ENCODE data around the gene AMBN.
"Not testable (repeated sequence)": the region's sequence is repeated elsewhere in the genome, so short reads cannot be mapped to it uniquely, and the experiment has no call there.

AMBN gene

DNA sequence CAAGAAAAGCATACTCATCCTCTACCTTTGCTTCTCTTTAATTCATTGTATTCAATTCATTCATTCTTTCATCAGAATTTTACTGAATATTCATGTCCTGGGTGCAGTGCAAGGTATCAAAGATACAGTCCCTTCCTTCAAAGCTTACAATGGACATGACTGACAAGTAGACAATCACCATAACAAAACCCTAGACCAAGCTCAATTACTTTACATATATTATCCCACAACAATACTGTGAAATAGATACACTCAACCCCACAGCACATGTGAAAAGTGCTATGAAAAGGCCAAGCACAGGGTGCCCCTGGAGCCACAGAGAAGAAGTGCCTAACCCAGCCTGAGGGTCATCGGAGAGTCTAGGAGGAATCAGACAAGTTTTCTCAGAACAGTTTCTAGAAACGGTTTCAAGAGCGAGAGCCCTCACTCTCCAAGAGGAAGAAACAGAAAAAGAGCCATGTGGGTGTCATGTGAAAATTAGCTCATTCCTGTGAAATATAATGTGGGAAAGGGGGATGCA is 15.3 kb downstream of the AMBN start:
- no peak for DNase-seq (ENCODE audit: low read depth in 3 of 3)

DNA sequence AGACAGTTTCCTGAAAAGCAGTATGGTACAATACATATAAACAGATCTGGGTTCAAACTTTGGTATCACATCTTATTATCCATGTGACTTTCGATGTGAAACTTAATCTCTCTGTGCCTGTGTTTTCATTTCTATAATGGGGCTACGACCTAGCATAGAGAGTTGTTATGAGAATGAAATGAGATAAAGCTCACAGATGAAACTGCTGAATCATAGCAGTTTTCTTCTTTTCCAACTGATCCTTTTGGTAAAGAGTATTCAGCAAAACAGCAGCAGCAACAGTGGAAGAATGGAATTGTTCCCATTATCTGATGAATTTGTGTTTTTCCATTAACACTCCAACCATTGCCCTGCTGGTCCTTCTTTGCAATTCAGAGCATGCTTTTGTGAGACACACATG is 16.3 kb downstream of the AMBN start:
- no peak for DNase-seq (ENCODE audit: low read depth in 3 of 3)

GRCh38 chr4:70613306-70614183 is 21.5 kb downstream of the AMBN start:
- no peak for DNase-seq (ENCODE audit: low read depth in 3 of 3)

DNA sequence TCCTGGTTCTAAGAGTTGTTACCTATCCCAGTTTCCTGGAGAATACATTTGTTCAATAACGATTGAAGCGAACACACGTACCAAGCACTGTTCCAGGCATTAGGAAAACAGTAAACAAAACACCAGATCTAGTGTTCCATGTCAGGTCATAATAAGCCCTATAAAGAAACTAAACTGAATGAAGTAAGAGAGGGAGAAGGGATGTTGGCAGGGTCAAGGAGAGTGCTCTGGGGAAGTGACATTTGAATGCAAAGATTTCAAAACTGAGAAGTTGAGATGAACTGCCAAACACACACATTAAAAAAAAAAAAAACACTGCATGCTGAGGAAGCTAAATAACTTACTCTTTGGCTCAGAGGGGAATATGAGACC is 22.1 kb downstream of the AMBN start:
- no peak for DNase-seq (ENCODE audit: low read depth in 3 of 3)

DNA sequence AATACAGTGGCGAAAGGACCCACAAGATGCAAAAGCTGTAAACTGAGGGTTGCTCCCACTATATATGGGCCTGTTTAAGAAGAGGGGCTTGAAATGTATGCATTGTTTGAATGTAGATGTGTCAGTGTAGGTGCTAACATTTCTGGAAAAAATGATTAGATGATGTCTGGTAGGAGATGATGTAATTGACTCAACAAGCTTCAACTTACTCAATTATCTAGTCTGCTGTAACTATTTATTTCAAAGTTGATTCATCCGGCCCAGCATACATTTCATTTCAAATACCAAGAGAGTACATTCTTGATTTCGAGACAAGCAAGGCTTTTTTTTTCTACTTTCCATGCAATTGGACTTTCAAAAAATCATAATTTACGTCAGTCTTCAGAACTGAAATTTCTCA is 27.2 kb downstream of the AMBN start:
- DNase-seq (ENCODE audit: low read depth in 3 of 3) = no peak

DNA sequence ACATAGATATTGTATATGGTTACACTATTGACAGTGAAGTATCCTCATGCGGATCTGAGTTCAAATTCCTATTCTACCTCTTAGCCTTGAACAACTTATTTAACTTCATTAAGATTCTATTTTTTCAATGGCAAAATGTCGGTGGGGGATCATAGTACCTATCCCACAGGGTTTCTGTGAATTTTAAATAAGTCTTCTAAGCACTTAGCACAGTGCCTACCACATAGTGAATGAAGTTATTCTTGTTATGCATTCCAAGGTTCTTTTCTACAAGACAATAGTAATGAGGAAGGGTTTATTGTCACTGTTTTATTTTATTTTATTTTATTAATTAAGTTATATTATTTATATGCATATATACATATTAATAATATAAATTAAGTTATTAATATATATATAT is 27.7 kb downstream of the AMBN start:
- no peak for DNase-seq (ENCODE audit: low read depth in 3 of 3)

- no peak for DNase-seq (ENCODE audit: low read depth in 3 of 3)
Observed at GRCh38 chr4:70623323-70623722, 31.3 kb downstream of the AMBN start.

- DNase-seq (ENCODE audit: low read depth in 3 of 3) = no peak
Observed at GRCh38 chr4:70624226-70624793, 32.3 kb downstream of the AMBN start.

DNA sequence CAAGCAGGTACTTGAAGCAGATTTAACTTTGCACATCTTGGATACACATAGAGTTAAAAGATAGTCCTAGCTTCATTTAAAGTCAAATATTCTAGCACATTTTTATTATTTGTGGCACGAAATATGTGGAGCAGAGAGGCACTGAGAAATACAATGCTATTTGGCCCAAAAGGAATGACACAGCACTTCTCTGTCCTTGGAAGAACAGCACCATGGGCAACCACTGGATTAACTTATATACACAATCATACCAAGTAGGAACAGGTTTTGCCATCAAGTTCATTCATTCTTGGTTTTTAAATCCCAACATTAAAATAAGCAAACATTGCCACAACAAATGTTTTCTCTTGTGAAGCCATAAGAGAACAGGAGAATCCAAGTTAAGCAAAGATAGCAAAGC is 35.6 kb downstream of the AMBN start:
- no peak for DNase-seq (ENCODE audit: low read depth in 3 of 3)

- DNase-seq (ENCODE audit: low read depth in 3 of 3) = no peak
Observed at GRCh38 chr4:70628444-70628843, 36.4 kb downstream of the AMBN start, which contains the start of gene ENAM. TSS of gene ENAM (plus strand) at chr4:70628744. CDS start at chr4:70629501, 757 bp downstream.

DNA sequence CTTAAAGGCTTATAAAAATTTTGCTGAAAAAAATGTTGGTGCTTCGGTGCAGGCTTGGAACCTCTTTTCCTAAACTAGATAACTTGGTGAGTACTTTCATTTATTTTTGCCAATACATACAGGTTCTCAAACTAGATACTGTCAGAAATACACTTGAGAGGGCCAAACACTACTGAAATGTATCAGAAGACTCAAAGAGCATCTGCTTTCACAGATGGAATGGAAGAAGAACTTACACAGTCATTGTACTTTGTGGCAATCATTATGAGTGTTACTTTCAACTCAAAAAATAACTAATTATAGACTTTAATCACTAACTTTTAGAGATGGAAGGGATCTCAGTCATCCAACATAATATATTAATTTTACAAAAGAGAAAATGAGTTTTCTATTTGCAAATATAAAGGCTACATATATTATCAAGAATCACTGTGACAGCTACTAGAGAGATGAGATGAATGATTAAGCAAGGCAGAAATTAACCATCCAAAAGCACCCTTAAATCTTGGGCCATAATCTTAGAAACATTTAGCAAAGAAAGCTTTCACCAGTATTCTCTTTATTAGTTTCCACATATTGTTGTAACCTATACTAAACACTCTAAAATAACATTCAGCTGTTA is 37.5 kb downstream of the AMBN start:
- DNase-seq (ENCODE audit: low read depth in 3 of 3) = no peak

DNA sequence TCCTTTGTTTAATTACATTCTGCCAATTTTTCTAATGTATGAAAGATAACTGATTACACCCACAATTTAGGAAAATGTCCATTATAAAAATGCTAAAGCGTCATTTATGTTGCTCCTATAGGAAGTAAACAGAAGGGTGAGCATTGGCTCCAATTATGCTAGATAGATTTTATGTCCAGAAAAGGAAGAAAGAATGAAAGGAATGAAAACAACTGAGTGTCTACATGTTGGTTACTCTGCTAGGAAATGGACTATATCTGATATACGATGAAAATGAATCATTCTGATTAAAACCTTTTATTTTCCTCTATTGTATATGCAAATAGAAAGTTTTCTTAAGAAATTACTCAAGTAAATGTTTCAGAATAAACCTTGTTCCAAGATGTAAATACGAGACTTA is 38.1 kb downstream of the AMBN start:
- no peak for DNase-seq (ENCODE audit: low read depth in 3 of 3)

DNA sequence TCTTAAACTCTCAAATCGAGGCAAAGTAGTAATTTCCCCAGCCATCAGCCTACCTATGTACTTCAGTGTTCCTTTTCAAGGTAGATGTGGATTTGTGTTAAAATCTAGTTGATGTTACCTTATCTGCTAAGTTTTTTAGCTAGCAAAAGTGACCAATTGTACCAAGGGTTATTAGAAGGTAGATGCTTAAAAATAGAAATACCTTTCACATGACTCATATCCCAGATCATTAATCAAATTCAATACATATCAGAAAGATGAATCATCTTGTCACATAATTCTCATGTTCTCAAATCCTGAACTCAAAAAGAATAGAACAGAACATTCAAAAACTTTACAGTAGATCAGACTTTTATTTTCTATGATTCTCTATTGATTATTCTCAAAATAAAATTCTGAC is 40.0 kb downstream of the AMBN start:
- DNase-seq (ENCODE audit: low read depth in 3 of 3) = no peak

- no peak for DNase-seq (ENCODE audit: low read depth in 3 of 3)
Observed at GRCh38 chr4:70634482-70634881, 42.4 kb downstream of the AMBN start.

GRCh38 chr4:70637239-70637913 is 45.3 kb downstream of the AMBN start:
- no peak for DNase-seq (ENCODE audit: low read depth in 3 of 3)

DNA sequence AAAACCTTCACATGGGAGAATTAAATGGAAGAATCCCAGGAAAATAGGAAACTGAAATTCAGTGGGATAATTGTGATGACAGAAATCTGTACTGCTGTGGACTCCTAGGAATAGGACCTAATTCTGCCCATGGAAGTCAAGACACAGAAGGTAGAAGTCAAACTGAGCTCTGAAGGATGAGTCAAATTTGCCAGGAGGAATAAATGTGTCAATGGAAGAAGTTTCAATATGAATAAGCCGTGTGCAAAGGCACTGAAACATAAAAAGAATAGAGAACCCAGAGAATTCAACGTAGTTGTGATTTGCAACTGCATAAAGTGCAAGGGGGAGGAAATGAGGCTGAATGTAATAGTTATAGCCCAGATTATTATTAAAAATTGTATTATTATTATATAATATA is 48.1 kb downstream of the AMBN start:
- DNase-seq (ENCODE audit: low read depth in 3 of 3) = no peak

- DNase-seq (ENCODE audit: low read depth in 3 of 3) = not testable (repeated sequence)
Observed at GRCh38 chr4:70650741-70651140, 58.7 kb downstream of the AMBN start.

GRCh38 chr4:70651864-70652506 is 59.9 kb downstream of the AMBN start:
- DNase-seq (ENCODE audit: low read depth in 3 of 3) = no peak

DNA sequence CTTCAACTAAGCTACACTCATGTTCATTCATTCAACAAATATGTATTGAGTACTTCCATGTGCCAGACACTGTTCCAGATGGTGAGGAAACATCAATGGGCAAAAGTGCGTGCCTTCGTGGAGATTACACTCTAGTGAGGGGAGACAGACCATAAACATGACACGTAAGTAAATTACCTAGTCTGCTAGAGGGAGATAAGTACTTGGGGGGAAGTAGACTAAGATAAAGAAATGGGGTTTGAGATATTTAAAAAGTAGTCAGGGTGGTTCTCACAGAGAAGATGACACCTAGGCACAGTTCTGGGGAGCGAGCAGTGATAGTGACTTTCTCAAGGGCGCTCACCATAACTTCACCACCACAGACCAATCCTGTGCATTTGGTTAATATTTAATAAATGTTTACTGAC is 62.6 kb downstream of the AMBN start:
- no peak for DNase-seq (ENCODE audit: low read depth in 3 of 3)
